ENCODE results near the gene HAUS8.

GRCh38 chr19:17076543-17076991 is 1.3 kb upstream of the HAUS8 start:
- TF ChIP-seq CTCF (IDR thresholded peaks at IDR 0.05) (no peak), EZH2 (IDR thresholded peaks at IDR 0.05; ENCODE audit: borderline replicate concordance, insufficient read depth, low read depth, low read length, poor library complexity, severe bottlenecking) (no peak)
